Esophagus mucosa (tissue), 1 donor: ENCODE measurements around the gene DKKL1. TPM values are rescaled to one million over a fixed set of nuclear protein-coding genes. Genes with fewer than 3 reads are reported as not detected.
"Not testable (repeated sequence)": the region's sequence is repeated elsewhere in the genome, so short reads cannot be mapped to it uniquely, and the experiment has no call there.

Source experiments
- ATAC-seq: fragments of 200-7000 bp; cut with Tn5 transposase; one replicate; pipeline ENCODE4 v1.9.1; 2020
- total RNA-seq: library from RNA; stranded (reverse); gene quantifications from one replicate; pipeline ENCODE4 v1.2.4, GENCODE V29; 2023
- donor health status: DM: yes; HTN: yes; CAD: no.

Gene DKKL1
- 0.24 TPM for total RNA-seq

DNA sequence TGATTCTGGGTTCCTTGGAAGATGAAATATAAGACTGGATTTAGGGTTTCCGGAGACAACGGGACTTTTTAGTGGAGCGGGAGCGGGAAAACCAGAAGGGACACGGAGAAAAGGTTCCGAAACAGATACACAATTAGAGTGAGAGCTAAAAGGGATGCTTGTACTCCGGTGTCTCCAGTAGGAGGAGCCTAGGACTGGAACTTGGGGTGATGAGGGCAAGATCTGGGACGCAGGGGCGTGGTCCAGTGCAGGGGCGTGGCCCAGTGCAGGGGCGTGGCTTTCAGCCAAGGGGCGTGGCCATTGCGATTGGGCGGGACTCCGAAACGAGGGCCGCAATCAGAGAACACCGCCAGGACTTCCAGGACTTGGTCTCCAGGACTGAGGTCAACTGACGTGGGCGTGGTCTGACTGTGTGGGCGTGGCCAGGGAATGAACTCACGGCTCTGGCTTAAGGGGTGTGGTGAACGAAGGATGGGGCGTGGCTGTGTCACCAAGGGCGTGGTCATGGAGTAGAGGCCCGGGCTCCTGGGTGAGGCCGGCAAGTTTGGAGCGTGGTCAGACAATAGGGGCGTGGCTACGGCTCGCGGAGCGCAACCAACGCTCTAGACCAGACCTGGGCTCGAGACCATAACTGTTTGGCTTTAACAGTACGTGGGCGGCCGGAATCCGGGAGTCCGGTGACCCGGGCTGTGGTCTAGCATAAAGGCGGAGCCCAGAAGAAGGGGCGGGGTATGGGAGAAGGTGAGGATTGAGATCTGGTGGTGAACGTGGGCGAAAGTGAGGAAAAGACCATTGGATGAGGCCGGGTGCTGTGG, at the start of gene DKKL1:
Gene DKKL1, plus strand, starts transcription at position 610 of the 815 bp plus-strand sequence. Its CDS starts 122 bp downstream, at position 732.
- peak; percentile 96 for ATAC-seq

GRCh38 chr19:49315111-49315510, 48.6 kb upstream of the DKKL1 start:
- ATAC-seq: no peak

- ATAC-seq: no peak
These were observed 47.4 kb upstream of the DKKL1 start for GRCh38 chr19:49316284-49316683.

DNA sequence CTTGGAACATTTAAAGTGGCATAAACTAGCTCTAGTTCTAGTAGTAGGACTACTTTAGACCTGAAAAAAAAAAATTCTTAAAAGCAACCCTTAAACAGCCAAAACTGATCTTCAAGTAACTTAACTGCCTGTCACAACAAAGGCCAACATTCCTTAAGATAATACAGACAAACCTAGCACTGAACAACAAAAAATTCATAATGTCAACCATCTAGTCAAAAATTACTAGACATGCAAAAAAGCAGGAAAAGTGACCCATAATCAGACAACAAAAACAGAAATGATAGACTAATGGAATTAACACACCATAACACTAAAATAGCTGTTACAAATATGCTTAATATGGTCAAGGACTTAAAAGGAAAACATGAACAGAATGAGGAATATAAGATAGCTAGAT, 45.4 kb upstream of the DKKL1 start:
- ATAC-seq: no peak

DNA sequence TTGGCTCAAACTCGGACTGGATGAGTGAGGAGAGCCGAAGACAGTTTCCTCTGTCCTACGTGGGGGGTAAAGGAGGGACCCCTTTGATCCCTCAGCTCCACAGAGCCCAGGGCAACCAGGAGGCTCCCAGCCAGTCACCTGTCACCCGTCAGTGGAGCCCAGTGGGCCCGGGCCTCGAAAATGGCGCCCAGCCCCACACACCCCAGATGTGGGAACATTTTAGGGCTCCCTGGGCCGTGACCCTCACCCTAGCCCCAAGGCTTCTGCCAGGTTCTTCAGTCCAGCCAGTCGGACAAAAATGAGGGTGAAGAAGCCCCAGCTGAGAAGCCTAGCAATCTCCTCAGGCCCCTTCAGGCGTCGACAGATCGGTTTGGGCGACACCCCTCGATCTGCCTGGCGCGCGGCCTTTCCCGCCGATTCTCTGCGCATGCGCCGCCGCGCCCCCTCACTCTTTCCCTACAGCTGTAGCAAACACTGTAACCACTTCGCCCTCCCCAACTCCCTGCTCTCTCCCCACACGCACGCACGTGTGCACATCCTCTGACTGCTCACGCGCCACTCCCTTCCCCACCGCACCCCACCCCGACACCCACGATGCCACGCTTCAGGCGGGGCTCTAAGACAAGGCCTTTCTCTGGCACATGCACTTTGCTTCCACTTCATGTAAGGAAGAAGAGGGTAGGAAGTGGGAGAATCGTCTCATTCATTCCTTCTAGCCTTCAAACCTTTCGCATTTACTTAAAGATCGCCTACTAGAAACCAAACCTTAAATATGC, 38.7 kb upstream of the DKKL1 start, which contains the start of gene SLC6A16:
Gene SLC6A16, minus strand, starts transcription at position 391 of the 776 bp plus-strand sequence. CDS start 13,844 bp downstream, outside the sequence.
- ATAC-seq: peak; percentile 15

DNA sequence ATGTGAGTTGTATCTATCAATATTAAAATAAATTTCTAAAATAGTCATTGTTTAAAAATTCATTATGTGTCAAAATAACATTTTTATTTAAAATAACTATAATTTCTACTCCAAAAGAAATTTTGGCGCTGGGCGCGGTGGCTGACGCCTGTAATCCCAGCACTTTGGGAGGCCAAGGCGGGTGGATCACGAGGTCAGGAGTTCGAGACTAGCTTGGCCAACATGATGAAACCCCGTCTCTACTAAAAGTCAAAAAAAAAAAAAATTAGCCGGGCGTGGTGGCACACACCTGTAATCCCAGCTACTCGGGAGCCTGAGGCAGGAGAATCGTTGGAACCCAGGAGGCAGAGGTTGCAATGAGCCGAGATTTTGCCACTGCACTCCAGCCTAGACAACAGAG, 37.9 kb upstream of the DKKL1 start:
- not testable (repeated sequence) for ATAC-seq

DNA sequence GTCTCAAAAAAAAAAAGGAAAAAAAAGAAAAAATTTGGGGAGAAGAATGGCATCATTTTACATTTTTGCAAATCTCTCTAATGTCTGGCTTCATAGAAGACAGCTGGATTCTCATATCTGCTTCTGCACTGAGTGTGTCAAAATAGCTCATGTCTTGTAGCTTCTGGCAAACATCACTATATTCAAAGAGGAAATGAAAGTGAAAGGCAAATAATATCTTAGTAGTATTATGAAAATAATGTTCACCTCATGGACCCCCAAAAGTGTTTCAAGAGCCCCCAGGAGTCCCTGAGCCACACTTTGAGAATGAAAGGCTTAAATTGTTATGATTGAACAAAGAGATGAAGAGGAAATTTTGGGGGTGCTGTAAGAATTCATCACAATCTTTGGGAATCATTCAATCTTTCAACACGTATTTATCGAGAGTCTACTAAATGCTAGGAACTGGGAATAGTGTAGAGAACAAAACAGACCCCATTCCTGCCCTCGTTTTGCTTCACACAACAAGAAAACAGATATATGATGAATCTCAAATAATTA, 37.4 kb upstream of the DKKL1 start:
- ATAC-seq: no peak

GRCh38 chr19:49327878-49328544, 35.7 kb upstream of the DKKL1 start:
- peak; percentile 41 for ATAC-seq

GRCh38 chr19:49328741-49329140, 34.9 kb upstream of the DKKL1 start:
- no peak for ATAC-seq

DNA sequence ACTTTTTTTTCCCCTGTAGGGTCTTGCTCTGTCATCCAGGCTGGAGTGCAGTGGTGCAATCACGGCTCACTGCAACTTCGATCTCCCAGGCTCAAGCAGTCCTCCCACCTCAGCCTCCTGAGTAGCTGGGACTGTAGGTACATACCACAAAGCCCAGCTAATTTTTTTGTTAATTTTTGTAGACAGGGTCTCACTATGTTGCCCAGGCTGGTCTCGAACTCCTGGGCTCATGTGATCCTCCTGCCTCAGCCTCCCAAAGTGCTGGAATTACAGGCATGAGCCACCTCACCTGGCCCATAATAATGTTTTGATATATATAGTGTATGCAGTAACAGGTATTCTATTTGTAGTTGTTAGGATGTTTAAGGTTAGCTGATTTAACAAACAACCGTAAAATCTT, 32.5 kb upstream of the DKKL1 start:
- ATAC-seq: not testable (repeated sequence)

GRCh38 chr19:49331616-49332055, 32.0 kb upstream of the DKKL1 start:
- ATAC-seq: peak; percentile 77

DNA sequence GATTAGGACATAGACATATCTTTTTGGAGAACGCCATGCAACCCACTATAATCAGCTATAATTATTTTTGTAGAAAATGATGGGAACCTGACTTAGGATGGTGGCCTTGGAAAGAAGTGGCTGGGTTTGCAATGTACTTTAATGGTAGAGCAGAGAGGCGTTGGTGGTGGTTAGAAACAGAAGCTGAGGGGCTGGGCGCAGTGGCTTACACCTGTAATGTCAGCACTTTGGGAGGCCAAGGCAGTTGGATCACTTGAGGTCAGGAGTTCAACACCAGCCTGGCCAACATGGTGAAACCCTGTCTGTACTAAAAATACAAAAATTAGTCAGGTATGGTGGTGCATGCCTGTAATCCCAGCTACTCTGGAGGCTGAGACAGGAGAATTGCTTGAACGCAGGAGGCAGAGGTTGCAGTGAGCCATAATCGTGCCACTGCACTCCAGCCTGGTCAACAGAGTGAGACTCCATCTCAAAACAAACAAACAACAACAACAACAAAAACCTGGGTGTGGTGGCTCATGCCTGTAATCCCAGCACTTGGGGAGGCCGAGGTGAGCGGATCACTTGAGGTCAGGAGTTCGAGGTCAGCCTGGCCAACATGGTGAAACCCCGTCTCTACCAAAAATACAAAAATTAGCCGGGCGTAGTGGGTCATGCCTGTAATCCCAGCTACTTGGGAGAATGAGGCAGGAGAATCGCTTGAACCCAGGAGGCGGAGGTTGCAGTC, 30.8 kb upstream of the DKKL1 start:
- ATAC-seq: not testable (repeated sequence)

- no peak for ATAC-seq
These were observed 30.3 kb upstream of the DKKL1 start for GRCh38 chr19:49333418-49333805.

DNA sequence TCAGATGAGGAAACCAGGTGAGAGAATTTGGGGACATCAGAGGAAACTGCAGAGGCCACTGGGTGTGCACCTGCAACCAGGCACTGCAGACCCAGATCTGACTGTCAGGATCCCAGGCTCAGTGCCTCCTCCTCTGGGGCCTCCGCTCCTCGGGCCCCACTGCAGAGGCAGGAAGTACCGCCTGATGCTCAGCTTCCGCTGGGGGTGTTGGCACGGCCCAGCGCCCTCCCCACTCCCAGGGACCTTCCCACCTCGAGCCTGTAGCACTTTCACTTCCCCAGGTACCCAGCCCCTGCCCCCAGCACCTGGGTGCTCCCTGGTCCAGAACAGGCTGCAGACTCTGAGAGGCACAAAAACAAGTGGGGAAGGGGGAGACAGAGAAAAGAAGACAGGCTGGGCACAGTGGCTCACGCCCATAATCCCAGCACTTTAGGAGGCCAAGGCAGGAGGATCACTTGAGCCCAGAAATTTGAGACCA, 29.8 kb upstream of the DKKL1 start:
- peak; percentile 50 for ATAC-seq

DNA sequence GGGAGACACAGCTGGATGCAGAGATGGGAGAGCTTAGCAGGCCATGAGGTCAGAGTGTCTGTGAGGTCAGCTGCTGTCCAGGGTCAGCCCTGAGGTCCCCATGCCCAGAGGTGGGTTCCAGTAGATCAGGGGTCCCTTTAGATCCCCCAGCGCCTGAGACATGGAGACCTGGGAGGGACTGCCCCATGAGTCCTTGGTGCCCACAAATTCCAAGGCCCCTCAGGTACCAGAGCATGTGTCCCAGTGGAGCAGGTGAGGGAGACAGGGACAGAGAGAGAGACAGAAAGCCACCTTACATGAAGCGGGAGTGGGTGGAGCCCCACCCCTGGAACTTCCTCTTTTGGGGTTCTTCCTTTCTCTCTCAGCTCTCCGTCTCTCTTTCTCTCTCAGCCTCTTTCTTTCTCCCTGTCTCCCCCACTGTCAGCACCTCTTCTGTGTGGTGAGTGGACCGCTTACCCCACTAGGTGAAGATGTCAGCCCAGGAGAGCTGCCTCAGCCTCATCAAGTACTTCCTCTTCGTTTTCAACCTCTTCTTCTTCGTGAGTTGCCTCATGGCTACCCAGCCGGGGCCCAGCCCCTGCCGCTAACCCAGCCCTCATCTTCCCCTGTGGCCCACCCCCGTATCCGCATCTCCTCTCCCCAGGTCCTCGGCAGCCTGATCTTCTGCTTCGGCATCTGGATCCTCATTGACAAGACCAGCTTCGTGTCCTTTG, 28.4 kb upstream of the DKKL1 start, which contains the start of gene CD37:
Gene CD37, plus strand, starts transcription at position 336 of the 713 bp plus-strand sequence. Its CDS starts 135 bp downstream, at position 471.
- no peak for ATAC-seq

DNA sequence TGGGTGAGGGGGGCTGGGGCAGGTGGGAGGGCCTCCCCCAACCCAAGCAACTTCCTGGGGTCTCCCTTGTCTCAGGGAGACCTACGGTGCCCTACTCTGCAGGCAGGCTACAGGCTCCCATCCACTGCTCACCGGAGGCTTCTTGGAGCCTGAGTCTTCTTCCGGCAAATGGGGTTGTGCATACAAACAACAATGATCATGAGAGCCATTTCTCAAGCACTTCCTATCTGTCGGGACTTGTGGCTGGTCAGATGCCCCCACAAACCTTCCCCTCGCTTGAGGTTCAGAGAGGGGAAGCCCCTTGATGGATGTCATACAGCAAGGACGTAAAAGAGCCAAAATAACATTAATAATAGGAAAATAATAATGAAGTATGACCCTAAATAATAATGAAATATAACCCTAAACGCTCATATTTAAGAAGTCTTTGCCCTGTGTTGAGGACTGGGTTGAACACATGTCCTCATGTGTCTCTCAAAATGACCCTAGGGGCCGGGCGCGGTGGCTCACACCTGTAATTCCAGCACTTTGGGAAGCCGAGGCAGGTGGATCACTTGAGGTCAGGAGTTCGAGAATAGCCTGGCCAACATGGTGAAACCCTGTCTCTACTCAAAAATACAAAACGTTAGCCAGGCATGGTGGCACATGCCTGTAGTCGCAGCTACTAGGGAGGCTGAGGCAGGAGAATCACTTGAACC, 27.7 kb upstream of the DKKL1 start:
- ATAC-seq: no peak

GRCh38 chr19:49336482-49337266, 27.0 kb upstream of the DKKL1 start:
- no peak for ATAC-seq

DNA sequence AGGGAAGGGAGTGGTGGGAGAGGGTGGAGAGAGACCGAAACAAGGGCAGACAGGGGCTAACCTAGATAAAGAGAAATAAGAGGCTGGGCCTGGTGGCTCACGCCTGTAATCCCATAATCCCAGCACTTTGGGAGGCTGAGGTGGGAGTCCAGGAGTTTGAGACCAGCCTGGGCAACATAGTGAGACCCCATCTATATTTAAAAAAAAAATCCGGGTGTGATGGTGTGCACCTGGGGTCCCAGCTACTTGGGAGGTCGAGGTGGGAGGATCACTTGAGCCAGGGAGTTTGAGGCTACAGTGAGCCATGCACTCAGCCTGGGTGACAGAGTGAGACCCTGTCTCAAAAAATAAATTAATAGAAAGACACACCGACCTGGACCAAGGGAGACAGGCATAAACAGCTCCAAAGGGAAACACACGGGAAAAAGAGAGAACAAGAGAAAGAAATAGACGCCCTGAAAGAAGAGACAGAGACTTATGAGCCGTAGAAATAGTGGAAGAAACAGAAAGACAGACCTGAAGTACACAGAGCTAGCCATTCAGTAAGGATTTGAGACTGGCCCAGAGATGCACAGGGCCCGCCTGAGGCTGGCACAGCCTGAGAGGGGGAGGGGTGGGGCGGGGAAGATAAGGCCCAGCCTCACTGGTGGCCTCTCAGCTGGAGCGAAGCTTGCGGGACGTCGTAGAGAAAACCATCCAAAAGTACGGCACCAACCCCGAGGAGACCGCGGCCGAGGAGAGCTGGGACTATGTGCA, 26.2 kb upstream of the DKKL1 start:
- ATAC-seq: no peak
